ENCODE measurements around the gene ENPP3. TPM values are rescaled to one million over a fixed set of nuclear protein-coding genes. Genes with fewer than 3 reads are reported as not detected.

The ENPP3 gene
- total and polyA plus RNA-seq, 3 donors from 2014 or later = 1.6 to 3.3 (median 2.8) TPM

DNA sequence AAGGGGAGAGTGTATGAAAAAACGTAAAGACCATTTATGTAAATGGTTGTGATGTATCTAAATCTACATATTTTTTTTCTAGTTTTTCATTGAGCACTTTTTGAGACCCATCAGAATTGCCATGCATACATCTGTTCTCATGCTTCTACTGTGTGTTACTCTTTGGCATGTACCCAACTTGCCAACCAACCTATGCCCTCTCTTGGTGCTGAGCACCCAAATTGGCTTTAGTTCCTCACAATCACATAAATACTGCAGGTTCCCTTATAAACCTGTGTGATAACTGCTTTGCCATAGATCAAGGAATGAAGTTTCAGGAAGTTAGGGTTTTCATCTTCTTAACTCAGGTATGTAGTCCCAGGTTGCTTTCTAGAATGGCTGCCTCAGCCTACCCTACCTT lies 7.8 kb downstream of the ENPP3 start:
- Histone ChIP-seq H3K27me3 (no peaks in the 10 kb centered on the region), H3K27ac (no peak overlapping the region), H3K4me1 (no peaks in the 10 kb centered on the region), H3K36me3 (ENCODE audit: low read depth, missing control alignments) (no peaks in the 10 kb centered on the region), H3K9me3 (no peaks in the 10 kb centered on the region), H3K4me3 (no peak overlapping the region)
- DNase-seq = no peak
- TF ChIP-seq POLR2A (IDR thresholded peaks at IDR 0.05) = no peak
- TF ChIP-seq, protein P1, sequence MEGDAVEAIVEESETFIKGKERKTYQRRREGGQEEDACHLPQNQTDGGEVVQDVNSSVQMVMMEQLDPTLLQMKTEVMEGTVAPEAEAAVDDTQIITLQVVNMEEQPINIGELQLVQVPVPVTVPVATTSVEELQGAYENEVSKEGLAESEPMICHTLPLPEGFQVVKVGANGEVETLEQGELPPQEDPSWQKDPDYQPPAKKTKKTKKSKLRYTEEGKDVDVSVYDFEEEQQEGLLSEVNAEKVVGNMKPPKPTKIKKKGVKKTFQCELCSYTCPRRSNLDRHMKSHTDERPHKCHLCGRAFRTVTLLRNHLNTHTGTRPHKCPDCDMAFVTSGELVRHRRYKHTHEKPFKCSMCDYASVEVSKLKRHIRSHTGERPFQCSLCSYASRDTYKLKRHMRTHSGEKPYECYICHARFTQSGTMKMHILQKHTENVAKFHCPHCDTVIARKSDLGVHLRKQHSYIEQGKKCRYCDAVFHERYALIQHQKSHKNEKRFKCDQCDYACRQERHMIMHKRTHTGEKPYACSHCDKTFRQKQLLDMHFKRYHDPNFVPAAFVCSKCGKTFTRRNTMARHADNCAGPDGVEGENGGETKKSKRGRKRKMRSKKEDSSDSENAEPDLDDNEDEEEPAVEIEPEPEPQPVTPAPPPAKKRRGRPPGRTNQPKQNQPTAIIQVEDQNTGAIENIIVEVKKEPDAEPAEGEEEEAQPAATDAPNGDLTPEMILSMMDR (IDR thresholded peaks at IDR 0.05) = no peak
- WGBS, 2 donors = 67 to 96% methylated on average over 1 of the region's 1 CpG
- intact Hi-C loops (cut with DNase I; ENCODE audit: low total_unique reads) = no loop called here

DNA sequence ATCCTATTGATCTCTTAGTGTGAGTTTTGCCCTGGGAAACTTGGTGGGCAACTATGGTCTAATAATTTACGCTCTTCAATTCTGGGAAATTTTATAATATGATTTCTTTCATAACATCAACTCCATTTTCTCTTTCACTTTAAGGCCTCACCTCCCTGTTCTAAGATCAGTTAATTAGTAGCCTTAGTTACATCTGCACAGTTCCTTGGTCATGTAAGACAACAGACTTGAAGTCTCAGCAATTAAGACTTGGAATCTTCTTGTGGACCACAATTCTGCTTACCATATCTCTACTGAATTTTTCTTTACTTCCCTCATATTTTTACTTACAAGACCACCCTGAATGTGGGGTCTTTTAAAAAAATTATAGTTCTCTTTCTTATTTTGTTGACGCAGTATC lies 8.7 kb downstream of the ENPP3 start:
- no peaks in the 10 kb centered on the region for H3K4me1 ChIP-seq
- no peaks in the 10 kb centered on the region for H3K27me3 ChIP-seq
- H3K36me3 ChIP-seq (ENCODE audit: low read depth, missing control alignments) = no peaks in the 10 kb centered on the region
- 73 to 92% methylated on average over 2 of the region's 2 CpGs for WGBS, 2 donors
- no peaks in the 10 kb centered on the region for H3K9me3 ChIP-seq
- H3K27ac ChIP-seq = no peak overlapping the region
- H3K4me3 ChIP-seq = no peak overlapping the region
- DNase-seq = no peak
- TF ChIP-seq, protein P1 (IDR thresholded peaks at IDR 0.05) = no peak
- TF ChIP-seq POLR2A (IDR thresholded peaks at IDR 0.05) = no peak
- intact Hi-C loops (cut with DNase I; ENCODE audit: low total_unique reads) = no loop called here

DNA sequence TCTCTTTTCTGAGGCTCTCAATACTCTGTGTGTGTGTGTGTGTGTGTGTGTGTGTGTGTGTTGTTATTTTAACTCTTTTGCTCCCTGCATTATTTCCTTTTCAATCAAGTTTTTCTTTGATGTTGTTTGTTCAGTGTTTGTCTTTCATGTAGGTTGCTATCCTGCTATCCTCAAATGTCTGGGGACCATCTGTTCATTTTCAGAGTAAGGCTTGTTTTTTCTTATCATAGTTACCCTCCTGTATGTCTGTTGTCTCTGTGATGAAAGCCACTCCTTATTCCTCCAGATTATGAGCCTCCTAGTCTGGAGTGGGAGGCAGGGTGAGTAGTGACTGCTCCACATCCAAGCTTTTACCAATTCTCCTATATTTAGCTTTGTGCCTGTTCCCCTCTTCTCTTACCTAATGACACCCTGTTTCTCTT lies 9.2 kb downstream of the ENPP3 start:
- DNase-seq = no peak
- no peaks in the 10 kb centered on the region for H3K4me1 ChIP-seq
- no peaks in the 10 kb centered on the region for H3K27me3 ChIP-seq
- intact Hi-C loops (cut with DNase I; ENCODE audit: low total_unique reads) = no loop called here
- no peak for TF ChIP-seq POLR2A (IDR thresholded peaks at IDR 0.05)
- TF ChIP-seq, protein P1 (IDR thresholded peaks at IDR 0.05) = no peak
- no peak overlapping the region for H3K4me3 ChIP-seq
- no peak overlapping the region for H3K27ac ChIP-seq
- no peaks in the 10 kb centered on the region for H3K36me3 ChIP-seq (ENCODE audit: low read depth, missing control alignments)
- H3K9me3 ChIP-seq = no peaks in the 10 kb centered on the region

DNA sequence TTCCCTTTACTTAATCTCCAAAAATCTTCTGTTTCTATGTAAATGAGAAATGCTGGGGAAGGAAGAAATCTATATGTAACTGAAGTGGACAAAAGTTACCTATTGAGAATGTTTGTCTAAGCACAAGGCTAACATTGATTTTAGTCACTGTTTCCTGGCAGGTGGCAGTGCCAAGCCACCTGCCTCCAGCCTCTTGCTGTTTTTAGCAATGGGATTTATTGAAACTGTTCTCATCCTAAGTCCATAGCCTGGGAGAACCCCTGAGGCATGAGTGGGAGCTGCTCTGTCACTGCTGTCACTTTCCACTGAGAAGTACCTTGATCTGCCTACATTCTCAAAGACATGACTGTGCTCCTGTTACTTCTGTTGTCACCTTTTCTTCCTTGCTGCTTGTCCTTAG lies 14.7 kb downstream of the ENPP3 start:
- TF ChIP-seq, protein P1 (IDR thresholded peaks at IDR 0.05) = no peak
- no peak for TF ChIP-seq POLR2A (IDR thresholded peaks at IDR 0.05)
- intact Hi-C loops (cut with DNase I; ENCODE audit: low total_unique reads) = no loop called here
- Histone ChIP-seq H3K36me3 (ENCODE audit: low read depth, missing control alignments) (no peaks in the 10 kb centered on the region), H3K4me3 (no peak overlapping the region), H3K4me1 (no peaks in the 10 kb centered on the region), H3K27ac (no peak overlapping the region), H3K9me3 (no peaks in the 10 kb centered on the region), H3K27me3 (no peaks in the 10 kb centered on the region)
- DNase-seq = no peak

DNA sequence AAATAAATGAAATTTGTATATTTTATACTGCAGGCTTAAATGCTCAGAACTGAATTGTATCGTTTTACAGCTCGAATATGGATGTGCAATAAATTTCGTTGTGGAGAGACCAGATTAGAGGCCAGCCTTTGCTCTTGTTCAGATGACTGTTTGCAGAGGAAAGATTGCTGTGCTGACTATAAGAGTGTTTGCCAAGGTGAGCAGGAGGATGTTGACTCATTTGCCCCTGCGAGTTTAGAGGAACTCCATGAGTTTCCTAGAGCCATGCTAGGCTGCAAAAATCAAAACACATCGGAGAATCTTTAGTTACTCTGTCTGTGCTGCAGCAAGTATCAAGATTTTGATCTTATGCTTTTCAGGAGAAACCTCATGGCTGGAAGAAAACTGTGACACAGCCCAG lies 15.4 kb downstream of the ENPP3 start:
- TF ChIP-seq POLR2A (IDR thresholded peaks at IDR 0.05) = no peak
- TF ChIP-seq, protein P1 (IDR thresholded peaks at IDR 0.05) = no peak
- H3K27me3 ChIP-seq = no peaks in the 10 kb centered on the region
- 83 to 85% methylated on average over 5 of the region's 5 CpGs for WGBS, 2 donors
- H3K36me3 ChIP-seq (ENCODE audit: low read depth, missing control alignments) = no peaks in the 10 kb centered on the region
- intact Hi-C loops (cut with DNase I; ENCODE audit: low total_unique reads) = no loop called here
- H3K27ac ChIP-seq = no peak overlapping the region
- DNase-seq = no peak
- no peaks in the 10 kb centered on the region for H3K9me3 ChIP-seq
- no peaks in the 10 kb centered on the region for H3K4me1 ChIP-seq
- H3K4me3 ChIP-seq = no peak overlapping the region

All from testis (tissue), 3 donors.